HG03460 (cell line): ENCODE measurements around the gene UBAC1.
"Not testable (repeated sequence)": the region's sequence is repeated elsewhere in the genome, so short reads cannot be mapped to it uniquely, and the experiment has no call there.

Source experiments
- ATAC-seq: cut with Tn5 transposase; IDR thresholded peaks from one replicate; pipeline ENCODE4 v1.9.1; 2021; ENCODE audit not compliant: unreplicated experiment

UBAC1 gene

GRCh38 chr9:135961811-135962695, 880 bp upstream of the UBAC1 start:
- no peak for ATAC-seq

- ATAC-seq, result peak; percentile 30
Observed at GRCh38 chr9:135960411-135961276, 529 bp downstream of the UBAC1 start.

- no peak for ATAC-seq
Observed at GRCh38 chr9:135959814-135960213, 1.4 kb downstream of the UBAC1 start.

GRCh38 chr9:135958485-135958884, 2.7 kb downstream of the UBAC1 start:
- no peak for ATAC-seq

- ATAC-seq, result no peak
Observed at GRCh38 chr9:135957431-135957830, 3.7 kb downstream of the UBAC1 start.

GRCh38 chr9:135956802-135957174, 4.4 kb downstream of the UBAC1 start:
- no peak for ATAC-seq

- ATAC-seq, result no peak
Observed at GRCh38 chr9:135955934-135956801, 5.0 kb downstream of the UBAC1 start.

GRCh38 chr9:135952664-135953206, 8.4 kb downstream of the UBAC1 start:
- ATAC-seq, result no peak

GRCh38 chr9:135951889-135952663, 9.1 kb downstream of the UBAC1 start:
- ATAC-seq, result no peak

- not testable (repeated sequence) for ATAC-seq
Observed at GRCh38 chr9:135951310-135951709, 9.9 kb downstream of the UBAC1 start.

- not testable (repeated sequence) for ATAC-seq
Observed at GRCh38 chr9:135950841-135951240, 10.3 kb downstream of the UBAC1 start.

GRCh38 chr9:135950135-135950682, 11.0 kb downstream of the UBAC1 start:
- no peak for ATAC-seq

GRCh38 chr9:135949501-135950134, 11.6 kb downstream of the UBAC1 start:
- ATAC-seq, result no peak

GRCh38 chr9:135948968-135949367, 12.2 kb downstream of the UBAC1 start:
- no peak for ATAC-seq

- no peak for ATAC-seq
Observed at GRCh38 chr9:135948446-135948845, 12.7 kb downstream of the UBAC1 start.

- no peak for ATAC-seq
Observed at GRCh38 chr9:135947582-135947981, 13.6 kb downstream of the UBAC1 start.

GRCh38 chr9:135947105-135947504, 14.1 kb downstream of the UBAC1 start:
- ATAC-seq, result not testable (repeated sequence)

- ATAC-seq, result no peak
Observed at GRCh38 chr9:135946392-135946994, 14.7 kb downstream of the UBAC1 start.

- ATAC-seq, result no peak
Observed at GRCh38 chr9:135945969-135946368, 15.2 kb downstream of the UBAC1 start.
